Glomerular endothelial cell (primary cell): ENCODE measurements around the gene THG1L. TPM values are rescaled to one million over a fixed set of nuclear protein-coding genes. Genes with fewer than 3 reads are reported as not detected.
"Not testable (repeated sequence)": the region's sequence is repeated elsewhere in the genome, so short reads cannot be mapped to it uniquely, and the experiment has no call there.

Experiments used
- DNase-seq: peaks from one replicate; pipeline ENCODE4 v3.0.0-alpha.2; 2011; ENCODE audit warnings: low read depth, low spot score; ENCODE audit errors: extremely low read depth
- total RNA-seq: library from RNA; depleted of rRNA; stranded (reverse); fragments of >200 nt; gene quantifications from 2 replicates; pipeline ENCODE4 v1.2.3, GENCODE V29; 2015

Gene THG1L
- 7.2 and 8.3 TPM in 2 replicates for total RNA-seq

DNA sequence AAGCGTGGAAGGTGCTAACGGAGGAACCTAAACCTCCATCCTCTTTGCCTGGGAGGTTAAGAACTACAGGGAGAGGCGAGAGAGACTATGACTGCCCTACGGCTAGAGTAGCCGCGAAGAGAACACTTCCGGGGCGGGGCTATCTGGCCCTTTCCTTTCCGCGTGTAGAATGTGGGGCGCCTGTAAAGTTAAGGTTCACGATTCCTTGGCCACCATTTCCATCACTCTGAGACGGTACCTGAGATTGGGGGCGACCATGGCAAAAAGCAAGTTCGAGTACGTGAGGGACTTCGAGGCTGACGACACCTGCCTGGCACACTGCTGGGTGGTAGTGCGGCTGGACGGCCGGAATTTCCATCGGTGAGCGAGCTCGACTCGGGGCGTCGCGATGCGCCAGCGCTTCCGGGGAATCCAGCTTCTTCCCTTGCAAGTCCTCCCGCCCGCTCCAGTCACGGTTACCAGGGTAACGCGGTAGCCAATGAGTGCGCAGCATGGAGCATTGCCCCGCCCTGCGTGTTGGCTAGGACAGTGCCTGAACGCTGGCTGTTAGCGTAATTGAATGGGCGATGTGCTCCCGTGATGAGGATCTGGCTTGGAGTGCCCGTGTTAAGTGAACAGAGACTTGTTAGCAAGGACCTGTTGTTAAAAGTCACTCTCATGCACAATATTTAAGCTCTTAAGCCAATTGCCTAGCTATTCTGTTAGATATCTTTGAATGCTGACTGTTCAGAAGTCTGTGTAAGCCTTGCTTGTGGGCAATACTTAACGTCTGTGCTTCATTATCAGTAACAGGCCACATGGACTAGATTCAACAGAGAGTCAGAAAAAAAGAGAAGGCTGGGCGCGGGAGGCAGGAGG is at the start of gene THG1L:
Gene THG1L (plus strand): TSS at position 149 of the 858 bp plus-strand sequence. CDS start 21 bp downstream, at position 170.
- DNase-seq = peak; percentile 66

- DNase-seq = no peak
These were observed 49.0 kb upstream of the THG1L start for GRCh38 chr5:157682257-157682656.

GRCh38 chr5:157686276-157687197 is 44.7 kb upstream of the THG1L start:
- not testable (repeated sequence) for DNase-seq

DNA sequence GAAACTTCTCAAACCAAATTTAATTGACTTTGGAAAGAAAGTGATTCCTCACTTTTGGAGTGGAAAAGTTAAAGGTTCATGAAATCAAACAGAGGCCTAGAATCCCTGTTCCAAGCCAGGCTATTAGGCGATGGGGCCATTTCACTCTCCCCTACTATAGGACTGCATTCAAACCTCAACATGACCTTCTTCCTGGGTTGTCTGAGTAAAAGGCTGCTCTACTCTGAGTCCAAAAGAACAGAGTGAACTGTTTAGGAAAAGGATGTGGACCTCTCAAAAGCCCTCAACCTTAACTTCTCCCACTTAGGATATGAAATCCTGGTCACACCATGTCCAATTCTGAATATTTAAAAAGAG is 44.0 kb upstream of the THG1L start:
- DNase-seq = no peak

DNA sequence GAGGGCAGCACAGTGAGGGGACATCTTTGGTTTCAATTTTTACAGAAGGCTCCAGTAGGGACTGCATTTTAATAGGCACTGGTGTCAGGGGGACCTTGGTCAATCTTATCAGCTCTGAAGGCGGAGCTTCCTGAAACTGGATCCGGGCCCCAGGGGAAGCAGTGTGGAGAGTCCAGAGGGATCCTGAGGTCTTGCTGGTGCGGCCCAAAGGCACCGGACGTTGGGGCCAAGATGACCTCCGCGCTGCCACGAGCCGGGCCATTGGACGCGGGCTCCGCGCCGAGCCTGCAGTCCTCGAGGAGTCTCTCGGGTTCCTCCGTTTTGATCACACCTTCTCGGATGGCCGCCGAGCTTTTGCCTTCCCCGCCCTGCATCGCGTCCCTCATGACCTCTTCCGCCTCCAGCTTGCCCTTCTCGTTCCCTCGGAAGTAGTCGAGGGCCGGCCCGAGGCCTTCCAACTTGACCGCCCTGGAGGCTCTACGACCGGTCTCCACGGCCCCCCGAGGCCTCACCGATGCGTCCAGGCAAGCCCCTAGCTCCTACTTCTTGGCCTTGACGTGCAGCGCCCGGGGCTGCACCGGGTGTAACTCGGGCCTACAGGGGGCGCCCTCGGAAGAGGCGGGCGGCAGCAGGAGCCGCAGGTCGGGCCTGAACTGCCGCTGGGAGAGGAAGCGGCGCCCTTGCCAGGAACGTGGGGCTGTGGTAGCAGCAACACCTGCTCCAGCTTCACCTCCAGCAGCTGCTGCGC is 41.1 kb upstream of the THG1L start:
- no peak for DNase-seq

GRCh38 chr5:157690690-157691433 is 40.4 kb upstream of the THG1L start:
- DNase-seq = no peak

GRCh38 chr5:157693816-157694215 is 37.4 kb upstream of the THG1L start:
- not testable (repeated sequence) for DNase-seq

DNA sequence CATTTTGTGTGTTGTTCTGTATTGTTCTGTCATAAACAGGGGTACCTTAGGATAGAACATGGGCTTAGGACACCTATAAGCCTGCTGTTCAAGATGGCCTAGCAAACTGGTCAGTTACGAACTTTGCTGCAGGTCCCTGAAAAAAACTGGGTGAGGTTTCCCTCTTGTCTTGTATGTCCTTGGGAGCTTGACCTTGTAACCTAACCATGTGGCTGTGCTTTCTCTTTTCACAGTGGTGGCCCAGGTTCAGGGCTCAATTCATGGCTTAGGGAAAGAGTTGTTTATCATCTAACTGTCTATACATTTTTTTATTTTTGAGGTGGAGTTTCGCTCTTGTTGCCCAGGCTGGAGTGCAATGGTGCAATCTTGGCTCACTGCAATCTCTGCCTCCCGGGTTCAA is 35.1 kb upstream of the THG1L start:
- DNase-seq = not testable (repeated sequence)

DNA sequence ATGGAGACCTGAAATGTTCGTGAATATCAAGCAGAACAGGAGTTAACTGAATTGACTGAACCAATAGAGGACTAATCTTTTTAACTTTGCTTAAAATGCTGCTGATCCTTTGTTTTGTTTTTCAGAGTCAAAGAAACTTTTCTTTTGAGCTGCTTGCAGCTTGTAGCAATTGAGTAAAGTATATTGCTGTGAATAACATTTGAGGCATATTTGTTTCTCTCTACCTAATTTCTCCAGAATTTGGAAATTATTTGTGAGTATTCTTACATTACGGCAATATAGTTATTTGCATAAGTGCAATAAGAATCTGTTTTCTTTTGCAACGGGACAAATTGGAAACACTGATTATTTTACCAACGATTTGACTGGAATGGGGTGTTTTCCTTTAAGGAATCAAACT is 32.5 kb upstream of the THG1L start:
- DNase-seq = not testable (repeated sequence)

- DNase-seq = no peak
These were observed 27.5 kb upstream of the THG1L start for GRCh38 chr5:157703736-157704135.

- no peak for DNase-seq
These were observed 22.4 kb upstream of the THG1L start for GRCh38 chr5:157708866-157709265.

GRCh38 chr5:157709346-157709745 is 21.9 kb upstream of the THG1L start:
- no peak for DNase-seq

GRCh38 chr5:157710431-157710830 is 20.8 kb upstream of the THG1L start:
- no peak for DNase-seq

GRCh38 chr5:157710882-157711281 is 20.3 kb upstream of the THG1L start:
- DNase-seq = no peak

DNA sequence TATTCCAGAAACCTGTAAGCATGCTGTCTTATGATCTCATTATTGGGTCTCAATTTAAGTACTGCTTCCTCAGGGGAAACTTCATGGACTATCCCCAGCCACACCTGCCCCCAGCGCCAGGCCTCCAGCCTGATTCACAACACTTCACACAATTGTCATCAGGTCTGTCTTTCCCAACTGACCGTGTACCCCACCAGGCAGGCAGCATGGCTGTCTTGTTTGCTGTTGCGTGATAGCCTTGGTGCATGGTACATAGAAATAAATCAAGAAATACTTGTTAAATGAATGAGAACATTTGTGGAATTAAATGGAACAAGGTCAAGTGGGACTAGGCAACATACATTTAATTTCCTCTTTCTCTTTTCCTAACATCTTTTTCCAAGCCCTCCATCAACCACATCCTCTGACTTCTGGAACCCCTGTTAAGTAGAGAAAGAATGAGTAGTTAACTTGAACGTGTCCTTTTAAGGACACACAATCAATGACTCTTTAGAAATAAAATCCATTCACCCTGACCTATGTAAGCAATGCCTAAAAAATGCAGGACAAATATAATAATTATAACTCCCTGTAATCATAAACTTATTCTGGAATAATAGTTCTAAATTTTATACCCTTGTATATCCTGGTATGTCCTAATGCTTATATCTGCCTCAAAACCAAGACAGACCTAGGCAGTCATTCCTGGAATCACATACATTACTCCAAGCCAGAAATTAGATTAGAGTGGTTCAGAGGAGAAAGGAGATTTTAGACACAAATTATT is 17.2 kb upstream of the THG1L start:
- no peak for DNase-seq

DNA sequence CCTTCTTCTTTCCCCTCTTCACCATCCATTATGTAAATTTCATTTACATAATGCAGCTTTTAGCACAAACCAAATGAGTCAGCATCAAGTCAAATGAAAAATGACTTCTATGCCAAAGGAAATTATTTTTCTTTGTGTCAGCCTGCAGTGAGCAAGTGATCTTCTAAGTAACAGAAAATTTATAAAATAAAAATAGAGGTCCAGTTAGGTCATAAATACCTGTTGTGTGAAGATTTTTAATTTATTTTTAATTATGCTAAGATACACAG is 16.7 kb upstream of the THG1L start:
- no peak for DNase-seq

DNA sequence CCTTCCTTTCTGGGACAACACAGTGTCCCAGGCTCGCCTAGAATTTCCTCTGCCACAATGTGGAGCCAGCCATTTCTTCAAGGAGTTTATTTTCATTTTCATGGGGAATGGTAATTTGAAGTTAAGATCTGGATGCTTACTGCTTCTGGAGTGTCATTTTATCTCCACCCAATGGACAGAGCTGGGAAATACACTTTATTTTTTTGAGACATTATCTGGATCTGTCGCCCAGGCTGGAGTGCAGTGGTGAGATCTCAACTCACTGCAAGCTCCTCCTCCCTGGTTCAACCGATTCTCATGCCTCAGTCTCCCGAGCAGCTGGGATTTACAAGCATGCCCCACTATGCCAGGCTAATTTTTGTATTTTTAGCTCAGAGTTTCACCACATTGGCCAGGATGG is 12.7 kb upstream of the THG1L start:
- DNase-seq = peak; percentile 50

GRCh38 chr5:157719245-157719644 is 12.0 kb upstream of the THG1L start:
- DNase-seq = no peak

GRCh38 chr5:157721159-157721558 is 10.1 kb upstream of the THG1L start:
- DNase-seq = no peak

GRCh38 chr5:157722895-157723294 is 8.3 kb upstream of the THG1L start:
- DNase-seq = not testable (repeated sequence)
